Mesodermal cell (in vitro differentiated cells): ENCODE measurements around the gene NFATC2IP.
A peak's percentile ranks its signal among the peaks of the same experiment; 100 is the strongest.
"Not testable (repeated sequence)": the region's sequence is repeated elsewhere in the genome, so short reads cannot be mapped to it uniquely, and the experiment has no call there.

Source experiments
- H3K27ac ChIP-seq: 2 replicates; pipeline ENCODE4 v1.7.0; 2013; ENCODE audit warnings: mild to moderate bottlenecking, low read depth, low read length, moderate library complexity; ENCODE audit not compliant: severe bottlenecking
- H3K36me3 ChIP-seq: 2 replicates; pipeline ENCODE4 v1.7.1; 2013; ENCODE audit warnings: mild to moderate bottlenecking, low read length, moderate library complexity; ENCODE audit not compliant: control insufficient read depth, insufficient read depth
- H3K4me1 ChIP-seq: one replicate; pipeline ENCODE4 v1.7.1; 2013; ENCODE audit warnings: mild to moderate bottlenecking, low read length; ENCODE audit not compliant: insufficient read depth, control insufficient read depth, poor library complexity, severe bottlenecking
- H3K4me3 ChIP-seq: 2 replicates; pipeline ENCODE4 v1.7.0; 2013; ENCODE audit warnings: low read length, control low read depth, mild to moderate bottlenecking; ENCODE audit not compliant: insufficient read depth, poor library complexity, severe bottlenecking; ENCODE audit errors: extremely low read depth
- H3K9me3 ChIP-seq: 2 replicates; pipeline ENCODE4 v1.7.1; 2013; ENCODE audit warnings: mild to moderate bottlenecking, low read length, moderate library complexity; ENCODE audit not compliant: control insufficient read depth
- WGBS, 2 experiments: methylation state at CpG; one replicate each; pipeline ENCODE4 v1.1.5; 2013; ENCODE audit warnings: missing lambda C conversion rate in 2 of 2; ENCODE audit not compliant: insufficient coverage in 2 of 2; 5-methylcytosine and 5-hydroxymethylcytosine counted together

The NFATC2IP gene

GRCh38 chr16:28974007-28974436, 23.3 kb downstream of the NFATC2IP start:
- H3K4me1 ChIP-seq = no peaks in the 10 kb centered on the region
- peaks cover 14% of the 10 kb centered on the region for H3K36me3 ChIP-seq
- no peaks in the 10 kb centered on the region for H3K9me3 ChIP-seq
- peak overlapping the region; percentile 92 for H3K27ac ChIP-seq
- H3K4me3 ChIP-seq = peak overlapping the region; percentile 94
- 0 to 1% methylated on average over 10 to 12 of the region's 17 CpGs for whole genome bisulfite sequencing, 2 experiments

GRCh38 chr16:28974437-28975157, 23.9 kb downstream of the NFATC2IP start, which contains the start of gene SPNS1:
SPNS1 (plus strand) TSS chr16:28974778; CDS start chr16:28975152, 374 bp downstream.
- Histone ChIP-seq H3K9me3 (no peaks in the 10 kb centered on the region), H3K36me3 (peaks cover 17% of the 10 kb centered on the region), H3K4me1 (no peaks in the 10 kb centered on the region), H3K27ac (peak within 1 kb of the TSS; percentile 92), H3K4me3 (peak within 1 kb of the TSS; percentile 94)
- WGBS, 2 experiments = 0 to 1% methylated on average over 55 to 59 of the region's 60 CpGs

- WGBS, 2 experiments = 5 to 13% methylated on average over 24 to 27 of the region's 30 CpGs
- no peaks in the 10 kb centered on the region for H3K9me3 ChIP-seq
- H3K4me1 ChIP-seq = no peaks in the 10 kb centered on the region
- H3K36me3 ChIP-seq = peaks cover 17% of the 10 kb centered on the region
- peak overlapping the region; percentile 94 for H3K4me3 ChIP-seq
- peak overlapping the region; percentile 71 for H3K27ac ChIP-seq
These were observed 24.4 kb downstream of the NFATC2IP start for GRCh38 chr16:28975158-28975599.

GRCh38 chr16:28977703-28978662, 27.2 kb downstream of the NFATC2IP start:
- 86 to 93% methylated on average over 10 to 11 of the region's 11 CpGs for WGBS, 2 experiments
- no peaks in the 10 kb centered on the region for H3K4me1 ChIP-seq
- peaks cover 41% of the 10 kb centered on the region for H3K36me3 ChIP-seq
- H3K27ac ChIP-seq = no peak overlapping the region
- H3K9me3 ChIP-seq = no peaks in the 10 kb centered on the region
- H3K4me3 ChIP-seq = no peak overlapping the region

GRCh38 chr16:28980330-28980729, 29.6 kb downstream of the NFATC2IP start:
- H3K4me3 ChIP-seq, H3K9me3 ChIP-seq, H3K27ac ChIP-seq, H3K4me1 ChIP-seq: not testable (repeated sequence)
- H3K36me3 ChIP-seq = peaks cover 57% of the 10 kb centered on the region
- 89 to 93% methylated on average over 3 to 5 of the region's 7 CpGs for WGBS, 2 experiments

GRCh38 chr16:28980929-28981328, 30.2 kb downstream of the NFATC2IP start:
- Histone ChIP-seq H3K27ac (no peak overlapping the region), H3K4me3 (no peak overlapping the region), H3K36me3 (peaks cover 63% of the 10 kb centered on the region), H3K9me3 (no peaks in the 10 kb centered on the region), H3K4me1 (no peaks in the 10 kb centered on the region)
- 97 to 98% methylated on average over 7 of the region's 7 CpGs for WGBS, 2 experiments

- H3K4me3 ChIP-seq = no peak overlapping the region
- H3K27ac ChIP-seq = no peak overlapping the region
- 86 to 89% methylated on average over 7 to 11 of the region's 12 CpGs for WGBS, 2 experiments
- peaks cover 68% of the 10 kb centered on the region for H3K36me3 ChIP-seq
- no peaks in the 10 kb centered on the region for H3K4me1 ChIP-seq
- no peaks in the 10 kb centered on the region for H3K9me3 ChIP-seq
These were observed 30.8 kb downstream of the NFATC2IP start for GRCh38 chr16:28981517-28981916.

GRCh38 chr16:28982418-28982817, 31.7 kb downstream of the NFATC2IP start:
- no peak overlapping the region for H3K4me3 ChIP-seq
- no peaks in the 10 kb centered on the region for H3K9me3 ChIP-seq
- H3K4me1 ChIP-seq = no peaks in the 10 kb centered on the region
- H3K27ac ChIP-seq = no peak overlapping the region
- 97 to 98% methylated on average over 7 of the region's 10 CpGs for WGBS, 2 experiments
- peaks cover 78% of the 10 kb centered on the region for H3K36me3 ChIP-seq

- Histone ChIP-seq H3K27ac (no peak overlapping the region), H3K4me3 (no peak overlapping the region), H3K36me3 (peaks cover 78% of the 10 kb centered on the region), H3K4me1 (no peaks in the 10 kb centered on the region), H3K9me3 (no peaks in the 10 kb centered on the region)
- WGBS, 2 experiments = 91 to 93% methylated on average over 9 to 10 of the region's 11 CpGs
These were observed 32.2 kb downstream of the NFATC2IP start for GRCh38 chr16:28982949-28983348.

GRCh38 chr16:28983644-28984043, 32.9 kb downstream of the NFATC2IP start:
- Histone ChIP-seq H3K36me3 (peaks cover 71% of the 10 kb centered on the region), H3K4me3 (no peak overlapping the region), H3K9me3 (no peaks in the 10 kb centered on the region), H3K27ac (no peak overlapping the region), H3K4me1 (no peaks in the 10 kb centered on the region)
- WGBS, 2 experiments = 94 to 96% methylated on average over 17 to 18 of the region's 18 CpGs
